NB4 (cell line): ENCODE data around the gene USF1.
"Not testable (repeated sequence)": the region's sequence is repeated elsewhere in the genome, so short reads cannot be mapped to it uniquely, and the experiment has no call there.

Experiments
- DNase-seq: peaks from one replicate; pipeline ENCODE4 v3.0.0; 2010; ENCODE audit warnings: low read depth
- H3K4me3 ChIP-seq: one replicate; pipeline ENCODE4 v1.5.1; 2011; ENCODE audit warnings: mild to moderate bottlenecking, low read depth, low read length, moderate library complexity
- MYC ChIP-seq: IDR thresholded peaks from 2 replicates; pipeline ENCODE4 v1.6.1; 2011; ENCODE audit warnings: low read depth, low read length
- POLR2A ChIP-seq: IDR thresholded peaks from 2 replicates; pipeline ENCODE4 v1.6.1; 2011; ENCODE audit warnings: mild to moderate bottlenecking; ENCODE audit not compliant: insufficient read length; ENCODE audit errors: extremely low read depth
- TF ChIP-seq, protein P1 (sequence below): IDR thresholded peaks from 2 replicates; pipeline ENCODE4 v1.6.1; 2011; ENCODE audit warnings: low read depth, low read length
- TF ChIP-seq, protein P2 (sequence below): IDR thresholded peaks from one replicate; pipeline ENCODE4 v1.5.1; 2012; ENCODE audit warnings: low read depth, low read length

The USF1 gene

GRCh38 chr1:161069241-161069640 lies 23.5 kb upstream of the USF1 start:
- no peak for DNase-seq
- TF ChIP-seq, protein P1, sequence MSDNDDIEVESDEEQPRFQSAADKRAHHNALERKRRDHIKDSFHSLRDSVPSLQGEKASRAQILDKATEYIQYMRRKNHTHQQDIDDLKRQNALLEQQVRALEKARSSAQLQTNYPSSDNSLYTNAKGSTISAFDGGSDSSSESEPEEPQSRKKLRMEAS, result no peak
- TF ChIP-seq MYC, result no peak
- TF ChIP-seq, protein P2, sequence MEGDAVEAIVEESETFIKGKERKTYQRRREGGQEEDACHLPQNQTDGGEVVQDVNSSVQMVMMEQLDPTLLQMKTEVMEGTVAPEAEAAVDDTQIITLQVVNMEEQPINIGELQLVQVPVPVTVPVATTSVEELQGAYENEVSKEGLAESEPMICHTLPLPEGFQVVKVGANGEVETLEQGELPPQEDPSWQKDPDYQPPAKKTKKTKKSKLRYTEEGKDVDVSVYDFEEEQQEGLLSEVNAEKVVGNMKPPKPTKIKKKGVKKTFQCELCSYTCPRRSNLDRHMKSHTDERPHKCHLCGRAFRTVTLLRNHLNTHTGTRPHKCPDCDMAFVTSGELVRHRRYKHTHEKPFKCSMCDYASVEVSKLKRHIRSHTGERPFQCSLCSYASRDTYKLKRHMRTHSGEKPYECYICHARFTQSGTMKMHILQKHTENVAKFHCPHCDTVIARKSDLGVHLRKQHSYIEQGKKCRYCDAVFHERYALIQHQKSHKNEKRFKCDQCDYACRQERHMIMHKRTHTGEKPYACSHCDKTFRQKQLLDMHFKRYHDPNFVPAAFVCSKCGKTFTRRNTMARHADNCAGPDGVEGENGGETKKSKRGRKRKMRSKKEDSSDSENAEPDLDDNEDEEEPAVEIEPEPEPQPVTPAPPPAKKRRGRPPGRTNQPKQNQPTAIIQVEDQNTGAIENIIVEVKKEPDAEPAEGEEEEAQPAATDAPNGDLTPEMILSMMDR, result no peak
- TF ChIP-seq POLR2A, result no peak
- H3K4me3 ChIP-seq, result peak overlapping the region; percentile 70

GRCh38 chr1:161068306-161069234 lies 22.8 kb upstream of the USF1 start:
- TF ChIP-seq, protein P1, result no peak
- TF ChIP-seq POLR2A, result peak; percentile 2
- peak overlapping the region; percentile 70 for H3K4me3 ChIP-seq

DNA sequence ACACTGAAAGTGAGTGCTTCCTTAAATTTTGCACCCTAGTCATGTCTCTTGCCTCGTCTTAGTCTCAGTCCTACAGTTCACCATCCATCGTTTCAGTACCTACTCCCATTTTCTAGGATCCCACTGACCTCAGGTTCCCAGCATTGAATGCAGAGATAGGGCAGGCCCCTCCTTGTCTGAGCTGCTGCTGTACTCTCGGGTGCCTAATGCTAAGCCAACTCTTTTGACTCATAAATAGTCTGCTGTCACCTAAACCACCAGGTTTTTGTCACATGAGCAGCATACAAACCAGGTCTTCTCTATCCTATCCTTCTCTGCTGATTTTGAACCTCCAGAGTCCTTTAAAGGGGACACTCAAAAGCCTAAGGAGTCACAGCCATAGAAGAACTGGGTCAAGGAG lies 20.9 kb upstream of the USF1 start:
- TF ChIP-seq, protein P2, result no peak
- TF ChIP-seq MYC, result no peak
- no peak for TF ChIP-seq POLR2A
- TF ChIP-seq, protein P1, result no peak
- no peak for DNase-seq
- H3K4me3 ChIP-seq, result no peak overlapping the region

More at GRCh38 chr1:161068306-161069234, 22.8 kb upstream of the USF1 start:
- peak; percentile 94 for DNase-seq

DNA sequence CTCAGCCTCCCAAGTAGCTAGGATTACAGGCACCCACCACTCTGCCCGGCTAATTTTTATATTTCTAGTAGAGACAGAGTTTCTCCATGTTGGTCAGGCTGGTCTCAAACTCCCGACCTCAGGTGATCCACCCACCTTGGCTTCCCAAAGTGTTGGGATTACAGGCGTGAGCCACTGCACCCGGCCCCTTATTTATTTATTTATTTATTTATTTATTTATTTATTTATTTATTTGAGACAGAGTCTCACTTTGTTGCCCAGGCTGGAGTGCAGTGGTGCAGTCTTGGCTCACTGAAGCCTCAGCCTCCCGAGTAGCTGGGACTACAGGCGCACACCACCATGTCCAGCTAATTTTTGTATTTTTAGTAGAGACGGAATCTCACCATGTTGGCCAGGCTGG lies 19.9 kb upstream of the USF1 start:
- not testable (repeated sequence) for DNase-seq, H3K4me3 ChIP-seq

DNA sequence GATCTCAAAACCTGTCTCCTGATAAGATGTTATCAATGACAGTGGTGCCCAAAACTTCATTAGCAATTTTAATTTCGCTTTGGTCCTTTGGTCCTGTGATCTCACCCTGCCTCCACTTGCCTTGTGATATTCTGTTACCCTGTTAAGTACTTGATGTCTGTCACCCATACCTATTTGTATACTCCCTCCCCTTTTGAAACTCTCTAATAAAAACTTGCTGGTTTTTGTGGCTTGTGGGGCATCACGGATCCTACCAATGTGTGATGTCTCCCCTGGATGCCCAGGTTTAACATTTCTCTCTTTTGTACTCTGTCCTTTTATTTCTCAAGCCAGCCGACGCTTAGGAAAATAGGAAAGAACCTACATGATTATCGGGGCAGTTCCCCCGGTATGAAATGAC lies 18.2 kb upstream of the USF1 start:
- H3K4me3 ChIP-seq, DNase-seq: not testable (repeated sequence)

- DNase-seq, result no peak
- H3K4me3 ChIP-seq, result no peak overlapping the region
- TF ChIP-seq, protein P2, result no peak
- TF ChIP-seq MYC (no peak), POLR2A (no peak)
- TF ChIP-seq, protein P1, result no peak
These were observed 15.6 kb upstream of the USF1 start for GRCh38 chr1:161061419-161061818.

GRCh38 chr1:161059293-161059692 lies 13.5 kb upstream of the USF1 start:
- no peak for DNase-seq
- no peak for TF ChIP-seq MYC
- TF ChIP-seq POLR2A, result no peak
- TF ChIP-seq, protein P2, result no peak
- TF ChIP-seq, protein P1, result no peak
- no peak overlapping the region for H3K4me3 ChIP-seq
